ENCODE data around the gene PLEKHJ1.
"Not testable (repeated sequence)": the region's sequence is repeated elsewhere in the genome, so short reads cannot be mapped to it uniquely, and the experiment has no call there.

PLEKHJ1 gene

GRCh38 chr19:2201473-2202148 is 34.5 kb downstream of the PLEKHJ1 start:
- peak; percentile 60 for DNase-seq (ENCODE audit: insufficient read length, low spot score)
- no peak for FAIRE-seq
- no peak for TF ChIP-seq POLR2A (IDR thresholded peaks at IDR 0.05; ENCODE audit: low read depth, low read length)

DNA sequence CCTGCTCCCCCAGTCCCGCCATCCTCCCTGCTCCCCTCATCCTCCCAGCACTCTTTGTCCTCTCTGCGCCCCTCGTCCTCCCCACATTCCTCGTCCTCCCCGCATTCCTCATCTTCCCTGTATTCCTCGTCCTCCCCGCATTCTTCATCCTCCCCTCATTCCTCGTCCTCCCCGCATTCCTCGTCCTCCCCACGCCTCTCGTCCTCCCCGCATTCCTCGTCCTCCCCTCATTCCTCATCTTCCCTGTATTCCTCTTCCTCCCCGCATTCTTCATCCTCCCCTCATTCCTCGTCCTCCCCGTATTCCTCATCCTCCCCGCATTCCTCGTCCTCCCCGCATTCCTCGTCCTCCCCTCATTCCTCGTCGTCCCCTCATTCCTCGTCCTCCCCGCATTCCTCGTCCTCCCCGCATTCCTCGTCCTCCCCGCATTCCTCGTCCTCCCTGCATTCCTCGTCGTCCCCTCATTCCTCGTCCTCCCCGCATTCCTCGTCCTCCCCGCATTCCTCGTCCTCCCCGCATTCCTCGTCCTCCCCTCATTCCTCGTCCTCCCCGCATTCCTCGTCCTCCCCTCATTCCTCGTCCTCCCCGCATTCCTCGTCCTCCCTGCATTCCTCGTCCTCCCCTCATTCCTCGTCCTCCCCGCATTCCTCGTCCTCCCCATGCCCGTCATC is 35.4 kb downstream of the PLEKHJ1 start:
- FAIRE-seq, result not testable (repeated sequence)

DNA sequence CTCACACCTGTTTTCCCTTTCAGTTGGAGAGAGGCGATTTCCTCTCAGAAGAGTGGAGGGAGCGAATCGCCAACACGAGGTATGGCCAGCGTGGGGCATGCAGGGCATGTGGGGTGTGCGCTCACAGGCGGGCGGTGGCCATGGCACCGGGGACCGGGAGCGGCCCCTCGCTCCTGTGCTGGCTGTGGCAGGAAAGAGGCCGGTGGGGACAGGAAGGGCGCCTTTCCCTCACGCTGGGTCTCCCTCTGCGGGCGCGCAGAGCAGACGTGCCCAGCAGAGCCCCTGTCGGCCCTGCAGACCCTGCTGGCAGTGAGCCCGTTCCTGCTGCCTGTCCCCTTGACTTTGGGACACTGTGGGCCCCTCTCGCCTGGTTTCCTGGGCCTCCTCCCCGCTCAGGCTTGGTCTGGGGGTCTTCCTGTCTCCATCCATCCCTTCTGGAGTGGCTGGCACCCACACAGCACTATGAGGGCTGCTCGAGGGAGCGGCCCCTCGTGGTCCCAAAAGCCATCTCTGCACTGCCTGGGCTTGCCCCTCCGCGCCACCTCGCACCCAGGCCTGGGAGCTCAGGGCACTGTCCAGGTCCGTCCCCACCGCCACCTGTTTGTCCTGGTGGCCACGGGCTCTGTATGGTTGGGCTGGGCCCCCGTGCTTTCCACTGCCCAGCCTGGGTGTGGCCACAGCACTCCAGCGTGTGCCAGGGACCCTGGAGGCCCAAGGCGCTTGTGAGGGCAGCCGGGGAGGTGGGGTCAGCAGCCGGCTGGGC is 36.1 kb downstream of the PLEKHJ1 start:
- no peak for DNase-seq (ENCODE audit: insufficient read length, low spot score)
- TF ChIP-seq POLR2A (IDR thresholded peaks at IDR 0.05; ENCODE audit: low read depth, low read length), result no peak
- FAIRE-seq, result no peak

More for the DNA sequence above, 35.4 kb downstream of the PLEKHJ1 start:
- not testable (repeated sequence) for DNase-seq (ENCODE audit: insufficient read length, low spot score)

DNA sequence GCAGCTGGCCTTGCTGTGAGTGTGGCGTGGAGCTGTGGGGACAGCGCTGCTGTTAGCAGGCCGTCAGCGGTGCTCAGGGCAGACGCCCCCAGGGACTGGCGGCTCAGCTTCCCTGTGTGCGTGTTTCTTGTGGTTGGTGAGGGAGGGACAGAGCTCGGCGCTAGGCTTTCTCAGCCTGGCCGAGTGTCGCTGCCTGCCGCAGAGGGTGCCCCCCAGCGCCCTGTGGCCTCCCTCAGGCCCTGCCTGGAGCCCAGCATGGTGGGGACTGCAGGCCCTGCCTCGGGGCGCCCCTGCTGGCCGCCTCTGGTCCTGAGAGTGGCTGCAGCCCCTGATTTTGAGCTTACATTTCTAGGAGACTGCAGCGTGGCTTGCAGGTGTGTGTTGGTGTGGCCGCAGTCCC is 36.9 kb downstream of the PLEKHJ1 start:
- TF ChIP-seq POLR2A (IDR thresholded peaks at IDR 0.05; ENCODE audit: low read depth, low read length), result no peak
- DNase-seq (ENCODE audit: insufficient read length, low spot score) (no peak), FAIRE-seq (no peak)

DNA sequence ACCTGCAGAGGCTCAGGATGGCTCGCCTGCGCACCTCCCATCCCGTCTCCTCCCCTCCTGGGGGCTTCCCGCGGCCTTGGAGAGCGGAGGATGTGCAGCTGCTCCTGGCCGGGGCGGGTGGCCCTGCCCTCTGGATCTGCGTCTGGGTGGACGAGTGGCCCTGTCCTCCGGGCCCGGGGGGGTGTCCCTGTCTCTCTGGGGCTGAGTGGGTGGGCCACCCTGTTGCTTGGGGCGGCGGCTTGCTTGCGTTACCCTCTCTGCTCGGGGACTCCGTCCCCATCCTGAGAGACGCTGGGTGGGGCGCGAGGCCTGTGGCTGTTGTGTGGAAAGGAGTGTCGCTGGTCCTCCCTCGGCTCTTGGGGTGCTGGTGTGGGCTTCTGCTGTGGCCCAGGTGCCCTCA is 37.8 kb downstream of the PLEKHJ1 start:
- FAIRE-seq, result no peak

DNA sequence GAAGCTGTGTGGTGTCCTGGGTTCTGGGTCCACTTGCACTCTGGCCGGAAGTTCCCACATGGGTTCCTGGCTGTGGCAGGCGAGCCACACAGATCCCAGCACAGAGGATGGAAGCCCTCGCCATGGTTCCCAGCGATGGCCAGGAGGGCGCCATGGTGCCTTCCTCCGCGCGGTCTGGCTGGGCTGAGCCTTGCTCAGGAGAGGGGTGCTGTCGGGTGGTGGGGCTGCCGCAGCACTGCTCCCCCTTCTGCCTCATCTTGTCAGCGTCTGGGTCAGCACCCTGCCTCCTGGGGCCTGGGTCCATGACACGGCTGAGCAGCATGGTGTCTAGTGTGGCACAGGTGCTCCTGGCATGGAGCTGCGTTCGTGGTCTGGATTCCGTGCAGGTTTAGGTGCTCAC is 38.9 kb downstream of the PLEKHJ1 start:
- DNase-seq (ENCODE audit: insufficient read length, low spot score) (no peak), FAIRE-seq (no peak)
- TF ChIP-seq POLR2A (IDR thresholded peaks at IDR 0.05; ENCODE audit: low read depth, low read length), result no peak

More for the DNA sequence above, 37.8 kb downstream of the PLEKHJ1 start:
- no peak for DNase-seq (ENCODE audit: insufficient read length, low spot score)
- TF ChIP-seq POLR2A (IDR thresholded peaks at IDR 0.05; ENCODE audit: low read depth, low read length), result no peak

DNA sequence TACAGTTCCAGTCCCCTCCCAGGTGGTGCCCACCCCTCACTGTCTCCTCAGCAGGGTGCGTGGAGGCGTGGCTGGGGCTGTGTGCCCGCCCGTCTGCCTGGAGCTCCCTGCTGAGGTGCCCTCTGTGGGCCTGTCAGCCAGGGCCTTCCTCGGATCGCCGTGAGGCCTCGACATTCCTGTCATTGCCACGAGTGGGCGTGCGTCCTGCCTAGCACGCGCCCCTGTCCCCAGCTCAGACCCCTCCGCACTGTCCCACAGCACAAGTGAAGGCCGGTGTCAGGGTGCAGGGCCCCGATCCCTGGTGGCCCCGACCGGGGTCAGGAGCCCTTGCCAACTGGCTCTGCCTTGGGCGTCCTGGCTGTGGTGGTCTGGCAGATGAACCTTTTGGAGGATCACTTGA is 40.2 kb downstream of the PLEKHJ1 start:
- FAIRE-seq, result no peak
- TF ChIP-seq POLR2A (IDR thresholded peaks at IDR 0.05; ENCODE audit: low read depth, low read length), result no peak
- no peak for DNase-seq (ENCODE audit: insufficient read length, low spot score)

DNA sequence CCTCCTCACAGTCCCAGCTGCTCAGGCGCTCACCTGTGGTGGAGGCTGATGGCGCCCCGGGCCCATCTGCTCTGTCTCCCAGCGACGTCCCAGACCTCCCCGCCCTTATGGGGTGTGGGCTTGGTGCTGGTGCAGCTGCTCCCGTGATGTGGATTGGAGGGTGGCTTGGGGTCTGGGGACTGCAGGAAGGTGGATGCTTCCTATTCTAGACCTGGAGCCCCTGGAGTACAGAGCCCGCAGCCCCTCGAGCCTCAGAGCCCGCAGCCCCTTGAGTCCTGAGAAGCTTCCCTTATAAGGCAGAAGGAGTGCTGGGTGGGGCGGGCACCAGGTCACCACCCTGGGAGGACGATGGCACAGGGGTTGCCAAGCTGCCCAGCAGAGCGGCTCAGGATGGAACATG is 40.8 kb downstream of the PLEKHJ1 start:
- no peak for DNase-seq (ENCODE audit: insufficient read length, low spot score)
- FAIRE-seq, result no peak
- no peak for TF ChIP-seq POLR2A (IDR thresholded peaks at IDR 0.05; ENCODE audit: low read depth, low read length)

DNA sequence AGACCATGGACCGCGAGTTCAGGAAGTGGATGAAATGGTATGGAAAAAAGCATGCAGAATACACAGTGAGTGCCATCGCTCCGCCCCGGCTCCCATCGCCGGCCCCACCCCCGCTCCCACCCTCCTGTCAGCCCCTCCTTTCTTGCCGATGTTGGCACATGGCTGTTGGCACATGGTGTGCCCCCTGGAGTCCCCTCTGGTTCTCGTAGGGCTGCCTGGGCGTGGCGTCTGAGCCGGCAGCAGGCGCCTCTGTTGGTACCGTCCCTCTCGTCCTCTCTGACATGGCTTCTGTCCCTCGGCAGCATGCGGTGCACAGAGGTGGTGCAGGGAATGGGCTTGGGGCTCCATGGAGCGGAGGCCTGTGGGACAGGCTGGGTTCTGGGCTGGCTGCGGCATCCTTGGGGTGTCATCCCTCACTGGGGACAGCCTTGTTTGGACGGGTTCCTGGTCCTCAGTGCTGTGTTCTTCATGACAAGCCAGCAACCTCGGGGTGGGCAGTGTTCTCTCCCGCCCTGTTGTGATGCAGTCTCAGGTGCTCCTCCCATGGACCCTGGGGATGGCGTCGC is 41.5 kb downstream of the PLEKHJ1 start:
- TF ChIP-seq POLR2A (IDR thresholded peaks at IDR 0.05; ENCODE audit: low read depth, low read length), result no peak

DNA sequence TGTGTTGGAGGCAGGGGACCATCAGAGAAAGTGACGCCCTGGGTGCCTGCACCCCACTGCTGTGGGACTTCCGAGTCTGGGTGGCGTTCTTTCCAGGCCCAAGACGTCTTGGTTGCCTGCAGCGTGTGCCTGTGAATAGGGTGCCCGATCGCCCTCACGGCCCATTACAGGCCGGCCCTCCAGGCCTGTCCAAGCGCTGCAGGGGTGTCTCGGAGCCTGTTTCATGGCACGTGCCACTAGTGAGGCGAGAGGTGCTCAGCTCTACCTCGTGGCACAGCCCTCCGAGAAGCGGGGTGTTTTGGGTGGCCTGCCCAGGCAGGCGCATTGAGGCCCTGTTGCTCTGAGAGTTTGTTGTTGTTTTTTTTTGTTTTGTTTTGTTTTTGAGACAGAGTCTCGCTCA is 42.3 kb downstream of the PLEKHJ1 start:
- FAIRE-seq, result no peak
- no peak for DNase-seq (ENCODE audit: insufficient read length, low spot score)

More for the DNA sequence above, 41.5 kb downstream of the PLEKHJ1 start:
- DNase-seq (ENCODE audit: insufficient read length, low spot score), result no peak
- FAIRE-seq, result no peak

GRCh38 chr19:2192862-2193261 is 43.3 kb downstream of the PLEKHJ1 start:
- TF ChIP-seq POLR2A (IDR thresholded peaks at IDR 0.05; ENCODE audit: low read depth, low read length), result no peak
- no peak for FAIRE-seq
- no peak for DNase-seq (ENCODE audit: insufficient read length, low spot score)

More for the DNA sequence above, 42.3 kb downstream of the PLEKHJ1 start:
- no peak for TF ChIP-seq POLR2A (IDR thresholded peaks at IDR 0.05; ENCODE audit: low read depth, low read length)

DNA sequence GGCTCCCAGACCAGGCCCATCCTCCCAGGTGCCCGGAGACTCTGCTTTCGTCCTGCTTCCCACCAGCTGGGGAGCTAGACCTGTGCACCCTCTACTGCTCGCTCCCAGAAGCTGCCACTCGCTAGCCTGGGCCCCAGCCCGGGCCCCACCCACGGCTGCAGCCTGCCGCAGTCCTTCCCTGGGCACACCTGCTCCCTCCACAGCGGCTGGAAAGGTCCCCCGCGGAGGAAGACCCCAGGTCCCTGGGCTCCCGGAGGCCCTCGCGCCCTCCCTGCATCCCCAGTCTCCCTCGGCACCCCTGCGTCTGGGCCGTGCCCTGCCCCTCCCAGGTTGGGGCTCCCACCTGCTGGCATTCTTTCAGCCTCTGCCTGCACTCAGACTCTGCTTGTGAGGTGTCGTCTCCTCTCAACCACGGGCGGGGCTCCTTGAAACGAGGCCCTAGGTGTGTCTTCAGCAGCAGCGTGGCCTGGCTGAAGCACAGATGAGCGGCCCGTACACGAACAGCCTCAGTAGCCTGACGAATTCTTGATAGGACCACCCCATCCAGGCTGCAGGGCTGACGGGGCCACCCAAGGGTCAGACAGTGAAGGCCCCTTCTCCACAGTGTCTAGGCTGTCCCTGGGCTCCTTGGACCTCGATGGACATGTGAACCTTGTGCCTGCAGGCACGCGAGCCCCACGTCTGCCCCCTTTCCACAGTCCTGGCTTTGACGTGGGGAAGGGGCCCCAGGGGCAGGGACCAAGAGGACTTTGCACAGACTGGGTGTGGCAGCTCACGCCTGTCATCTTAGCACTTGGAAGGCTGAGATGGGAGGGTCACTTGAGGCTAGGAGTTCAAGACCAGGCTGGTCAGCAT is 44.4 kb downstream of the PLEKHJ1 start:
- TF ChIP-seq POLR2A (IDR thresholded peaks at IDR 0.05; ENCODE audit: low read depth, low read length), result no peak
- FAIRE-seq, result no peak
- DNase-seq (ENCODE audit: insufficient read length, low spot score), result no peak

DNA sequence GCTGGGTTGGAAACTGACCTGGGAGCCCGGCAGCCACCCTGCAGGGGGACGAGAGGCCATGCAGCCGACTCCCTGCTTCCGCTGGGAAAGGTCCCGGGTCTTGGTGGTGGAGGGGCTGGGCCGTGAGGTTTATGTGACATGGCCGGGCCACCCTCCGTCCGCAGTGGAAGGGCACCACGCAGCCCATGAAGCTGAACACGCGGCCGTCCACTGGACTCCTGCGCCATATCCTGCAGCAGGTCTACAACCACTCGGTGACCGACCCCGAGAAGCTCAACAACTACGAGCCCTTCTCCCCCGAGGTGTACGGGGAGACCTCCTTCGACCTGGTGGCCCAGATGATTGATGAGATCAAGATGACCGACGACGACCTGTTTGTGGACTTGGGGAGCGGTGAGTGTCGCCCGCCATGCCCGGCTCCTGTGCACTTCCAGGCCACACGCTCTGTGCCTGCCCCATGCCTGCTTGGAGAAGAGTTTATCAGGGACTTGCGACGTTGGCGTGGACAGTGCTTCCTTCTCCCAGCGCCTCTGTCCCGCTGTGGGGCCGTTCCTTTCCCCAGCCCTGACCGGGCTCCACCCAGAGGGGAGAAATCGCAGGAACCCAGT is 45.2 kb downstream of the PLEKHJ1 start:
- FAIRE-seq (no peak), DNase-seq (ENCODE audit: insufficient read length, low spot score) (no peak)
- TF ChIP-seq POLR2A (IDR thresholded peaks at IDR 0.05; ENCODE audit: low read depth, low read length), result no peak

All from H54 (cell line).